AG04449 (cell line): ENCODE measurements around the gene UBE2L3.
A peak's percentile ranks its signal among the peaks of the same experiment; 100 is the strongest.
"Not testable (repeated sequence)": the region's sequence is repeated elsewhere in the genome, so short reads cannot be mapped to it uniquely, and the experiment has no call there.

ENCODE experiments used
- CTCF ChIA-PET: fragments of 350-600 bp; formaldehyde crosslinking; extraction: SDS; loops from one replicate; lab custom pipeline; 2021; ENCODE audit warnings: antibody characterized with exemption; lab: Yijun Ruan, JAX
- POLR2A ChIA-PET: fragments of 400-600, 350-600 bp; formaldehyde crosslinking; extraction: SDS; loops from one replicate; lab custom pipeline; 2020; ENCODE audit warnings: antibody characterized with exemption, inconsistent platforms; lab: Yijun Ruan, JAX
- DNase-seq: peaks from one replicate; pipeline ENCODE4 v3.0.0-alpha.2; 2010; ENCODE audit warnings: low read depth, low spot score
- H3K4me3 ChIP-seq: 2 replicates; pipeline ENCODE4 v1.5.1; 2011; ENCODE audit warnings: low read depth, mild to moderate bottlenecking, control low read depth, low read length
- TF ChIP-seq, protein P1 (sequence below): IDR thresholded peaks from one replicate; pipeline ENCODE4 v1.5.1; 2011; ENCODE audit warnings: mild to moderate bottlenecking, moderate library complexity, low read length, control low read depth, inconsistent platforms; ENCODE audit not compliant: insufficient read depth; ENCODE audit errors: missing control alignments

UBE2L3 gene

DNA sequence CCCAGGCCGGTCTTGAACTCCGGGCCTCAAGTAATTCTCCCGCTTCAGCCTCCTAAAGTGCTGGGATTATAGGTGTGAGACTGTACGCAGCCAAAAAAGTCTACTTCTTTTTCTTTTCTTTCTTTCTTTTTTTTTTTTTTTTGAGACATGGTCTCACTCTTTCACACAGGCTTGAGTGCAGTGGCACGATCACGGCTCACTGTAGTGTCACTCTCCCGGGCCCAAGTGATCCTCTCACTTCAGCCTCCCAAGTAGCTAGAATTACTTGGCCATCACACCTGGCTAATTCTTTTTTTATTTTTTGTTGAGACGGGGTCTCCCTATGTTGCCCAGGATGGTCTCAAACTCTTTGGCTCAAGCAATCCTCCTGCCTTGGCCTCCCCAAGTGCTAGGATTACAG, 3.6 kb upstream of the UBE2L3 start:
- ChIA-PET CTCF (no interaction called here), POLR2A (no interaction called here)

DNA sequence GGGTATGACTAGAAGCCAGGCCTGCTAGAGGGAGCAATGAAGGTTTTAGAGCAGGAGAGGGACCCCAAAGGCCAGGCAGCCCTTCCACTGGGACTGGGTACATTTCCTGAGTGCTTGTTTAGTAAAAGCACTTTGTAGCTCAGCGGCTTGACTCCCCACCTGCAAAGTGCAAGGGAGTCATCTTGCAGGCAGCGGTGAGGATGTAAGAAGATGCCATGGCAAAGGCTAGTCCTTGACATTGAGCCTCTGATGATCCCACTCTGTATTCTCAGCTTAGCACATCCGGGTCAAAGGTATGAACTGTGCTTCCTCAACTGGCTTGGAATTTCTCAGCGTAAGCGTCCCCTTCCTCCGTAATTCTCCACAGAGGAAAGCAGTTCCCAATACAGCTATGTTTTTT, 3.1 kb upstream of the UBE2L3 start:
- POLR2A ChIA-PET = no interaction called here
- H3K4me3 ChIP-seq = no peak overlapping the region
- TF ChIP-seq, protein P1, sequence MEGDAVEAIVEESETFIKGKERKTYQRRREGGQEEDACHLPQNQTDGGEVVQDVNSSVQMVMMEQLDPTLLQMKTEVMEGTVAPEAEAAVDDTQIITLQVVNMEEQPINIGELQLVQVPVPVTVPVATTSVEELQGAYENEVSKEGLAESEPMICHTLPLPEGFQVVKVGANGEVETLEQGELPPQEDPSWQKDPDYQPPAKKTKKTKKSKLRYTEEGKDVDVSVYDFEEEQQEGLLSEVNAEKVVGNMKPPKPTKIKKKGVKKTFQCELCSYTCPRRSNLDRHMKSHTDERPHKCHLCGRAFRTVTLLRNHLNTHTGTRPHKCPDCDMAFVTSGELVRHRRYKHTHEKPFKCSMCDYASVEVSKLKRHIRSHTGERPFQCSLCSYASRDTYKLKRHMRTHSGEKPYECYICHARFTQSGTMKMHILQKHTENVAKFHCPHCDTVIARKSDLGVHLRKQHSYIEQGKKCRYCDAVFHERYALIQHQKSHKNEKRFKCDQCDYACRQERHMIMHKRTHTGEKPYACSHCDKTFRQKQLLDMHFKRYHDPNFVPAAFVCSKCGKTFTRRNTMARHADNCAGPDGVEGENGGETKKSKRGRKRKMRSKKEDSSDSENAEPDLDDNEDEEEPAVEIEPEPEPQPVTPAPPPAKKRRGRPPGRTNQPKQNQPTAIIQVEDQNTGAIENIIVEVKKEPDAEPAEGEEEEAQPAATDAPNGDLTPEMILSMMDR = no peak
- CTCF ChIA-PET = no interaction called here
- no peak for DNase-seq

More for the DNA sequence above, 3.6 kb upstream of the UBE2L3 start:
- H3K4me3 ChIP-seq = no peak overlapping the region
- TF ChIP-seq, protein P1 = no peak
- DNase-seq = no peak

DNA sequence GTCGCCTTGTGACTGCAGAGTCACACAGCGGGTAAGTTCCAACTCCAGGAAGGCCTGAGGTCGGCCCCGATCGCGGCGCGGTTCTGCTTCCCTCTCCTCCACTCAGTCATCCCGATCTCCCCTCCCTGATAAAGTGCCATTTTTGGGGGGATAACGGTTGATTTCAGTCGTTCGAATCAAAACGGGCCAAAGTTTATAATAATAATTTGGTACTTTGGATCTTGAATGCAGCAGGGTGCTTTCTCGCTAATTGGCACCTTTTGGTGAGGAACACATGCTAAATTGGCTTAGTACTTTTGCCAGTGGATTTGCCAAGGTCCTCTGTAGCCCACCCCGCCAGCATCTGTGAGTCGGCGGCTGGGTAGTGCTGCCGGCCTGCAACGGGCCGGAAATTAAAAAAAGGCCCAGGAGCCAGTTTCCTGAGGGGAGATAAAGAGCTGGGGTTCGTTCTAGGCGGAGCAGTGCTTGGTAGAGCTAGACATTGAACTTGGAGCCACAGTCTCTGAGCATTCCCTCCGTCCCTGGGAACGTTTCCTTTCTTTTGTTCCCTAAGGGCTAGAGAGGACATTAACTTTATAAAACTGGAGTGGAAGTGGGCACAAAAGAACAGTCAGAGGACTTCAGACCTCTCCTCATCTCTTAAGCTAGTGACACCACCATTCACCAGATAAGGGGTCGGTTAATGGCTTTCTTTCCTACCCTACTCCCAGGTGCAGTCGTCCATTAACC, 997 bp downstream of the UBE2L3 start:
- TF ChIP-seq, protein P1 = no peak
- H3K4me3 ChIP-seq = peak overlapping the region; percentile 83
- no peak for DNase-seq
- CTCF ChIA-PET = interaction anchor here (0.9 to 2.1 kb wide), 4 partner anchors 11 to 62 kb away, joined by 3 to 6 read pairs (median 4); no protein-coding TSS in a partner anchor
- POLR2A ChIA-PET = interaction anchor here (0.6 to 0.9 kb wide), 3 partner anchors 10 to 61 kb away, joined by 3 to 4 read pairs (median 3); no protein-coding TSS in a partner anchor

DNA sequence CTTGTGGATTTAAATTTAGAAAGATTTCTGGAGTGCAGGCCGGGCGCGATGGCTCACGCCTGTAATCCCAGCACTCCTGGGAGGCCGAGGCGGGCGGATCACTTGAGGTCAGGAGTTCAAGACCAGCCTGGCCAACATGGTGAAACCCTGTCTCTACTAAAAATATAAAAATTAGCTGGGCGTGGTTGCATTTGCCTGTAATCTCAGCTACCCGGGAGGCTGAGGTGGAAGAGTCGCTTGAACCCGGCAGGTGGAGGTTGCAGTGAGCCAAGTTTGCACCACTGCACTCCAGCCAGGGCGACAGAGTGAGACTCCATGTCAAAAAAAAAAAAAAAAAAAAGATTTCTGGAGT, 1.5 kb downstream of the UBE2L3 start:
- DNase-seq = not testable (repeated sequence)
- CTCF ChIA-PET = interaction anchor here (0.9 to 2.1 kb wide), 4 partner anchors 10 to 62 kb away, joined by 3 to 6 read pairs (median 4); no protein-coding TSS in a partner anchor
- H3K4me3 ChIP-seq = peak overlapping the region; percentile 83
- POLR2A ChIA-PET = interaction anchor here (0.6 kb wide), 1 partner anchor 9 kb away, joined by 3 read pairs; no protein-coding TSS in a partner anchor

DNA sequence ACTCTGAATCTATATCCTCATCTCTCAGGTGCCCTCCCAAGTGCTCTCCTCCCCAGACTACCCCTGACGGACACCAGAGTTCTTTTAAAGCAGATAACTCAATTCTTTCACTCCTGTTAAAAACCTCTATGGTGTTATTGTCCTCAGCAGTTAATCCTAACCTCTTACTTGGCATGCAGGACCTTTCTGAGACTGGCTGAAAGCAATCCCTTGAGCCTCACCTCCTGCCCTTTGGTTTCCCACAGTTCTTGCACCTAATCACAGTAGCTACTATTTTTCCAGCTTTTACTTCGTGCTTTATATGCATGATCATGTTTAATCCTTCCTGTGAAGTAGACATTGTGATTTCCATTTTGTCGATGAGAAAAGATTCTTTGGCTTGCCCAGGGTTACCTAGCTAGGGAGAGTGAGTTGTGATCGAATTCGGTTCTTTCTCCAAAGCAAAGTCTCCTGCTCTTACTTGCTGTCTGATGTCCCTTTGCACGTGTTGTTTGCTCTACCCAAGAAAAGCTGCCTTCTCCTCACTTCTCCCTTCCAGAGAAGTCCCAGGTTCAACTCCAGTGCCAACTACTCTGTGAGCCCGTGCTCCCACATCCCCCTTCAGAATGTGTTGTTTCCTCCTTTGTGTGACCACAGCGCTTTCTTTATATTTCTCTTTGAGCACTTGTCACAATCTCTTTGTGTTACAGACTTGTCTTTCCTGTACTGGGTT, 2.1 kb downstream of the UBE2L3 start:
- POLR2A ChIA-PET = no interaction called here
- peak overlapping the region; percentile 24 for H3K4me3 ChIP-seq
- CTCF ChIA-PET = interaction anchor here (0.9 to 2.1 kb wide), 3 partner anchors 10 to 61 kb away, joined by 3 to 6 read pairs (median 3); no protein-coding TSS in a partner anchor
- DNase-seq = no peak
- TF ChIP-seq, protein P1 = no peak

DNA sequence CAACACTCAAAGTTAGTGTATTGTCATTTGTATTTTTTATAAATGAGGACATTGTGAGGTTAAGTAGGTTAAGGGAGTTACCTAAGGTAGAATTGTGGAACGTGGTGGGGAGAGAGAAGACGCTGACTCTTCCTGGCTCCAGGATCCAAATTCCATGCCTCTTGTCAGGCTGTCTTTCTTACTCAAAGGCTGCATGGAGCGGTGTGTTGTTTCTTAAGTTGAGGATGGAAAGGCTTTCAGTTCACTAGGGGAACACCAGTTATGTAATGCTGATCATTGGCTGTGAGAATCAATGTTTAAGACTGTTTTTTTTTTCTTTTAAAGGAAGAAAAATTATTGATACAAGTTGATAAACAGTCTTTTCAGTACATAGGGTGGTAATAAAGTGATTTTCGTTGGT, 2.9 kb downstream of the UBE2L3 start:
- no peak for DNase-seq
- TF ChIP-seq, protein P1 = no peak
- ChIA-PET CTCF (interaction anchor here (2.1 kb wide), 1 partner anchor 9 kb away, joined by 6 read pairs; no protein-coding TSS in a partner anchor), POLR2A (no interaction called here)
- no peak overlapping the region for H3K4me3 ChIP-seq
